D721Med (cell line): ENCODE data around the gene GEN1.

Experiments
- DNase-seq: peaks from one replicate; pipeline ENCODE4 v3.0.0; 2011; ENCODE audit warnings: low spot score; ENCODE audit not compliant: insufficient read length
- FAIRE-seq: peaks from 2 replicates; lab custom pipeline; 2011; peaks lifted over from hg19 to GRCh38; lab: Jason Lieb, UNC
- CTCF ChIP-seq: IDR thresholded peaks from 2 replicates; pipeline ENCODE4 v1.5.1; 2012; ENCODE audit warnings: mild to moderate bottlenecking, control low read depth; ENCODE audit not compliant: insufficient read depth; ENCODE audit errors: missing control alignments

The GEN1 gene

GRCh38 chr2:17793296-17793695 lies 39.4 kb downstream of the GEN1 start:
- FAIRE-seq (no peak), DNase-seq (no peak)
- no peak for TF ChIP-seq CTCF

DNA sequence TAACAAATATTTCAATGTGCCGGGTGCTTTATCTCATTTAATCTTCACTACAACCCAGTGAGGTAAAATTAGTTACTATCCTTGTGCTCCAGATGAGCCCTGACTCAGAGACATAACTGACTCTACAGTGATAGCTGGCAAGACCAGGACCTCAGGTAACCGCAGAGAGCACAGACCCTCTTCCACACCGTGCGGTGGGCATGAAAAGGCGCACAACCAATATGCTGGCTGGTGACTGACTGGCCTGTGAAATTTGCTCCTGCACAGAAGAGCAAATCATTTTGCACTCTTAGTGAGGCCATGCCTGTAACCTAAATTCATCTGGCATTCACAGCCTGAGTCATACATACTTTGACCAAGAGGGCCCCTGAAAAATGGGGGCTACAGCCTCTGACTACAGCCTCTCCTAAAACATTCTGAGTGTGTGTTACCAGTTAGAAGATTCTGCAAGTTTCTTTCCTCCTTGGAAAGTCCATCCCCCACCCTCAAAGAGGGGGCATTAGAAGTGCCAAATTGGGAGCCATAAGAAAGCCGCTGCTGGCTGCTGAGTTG lies 39.9 kb downstream of the GEN1 start:
- TF ChIP-seq CTCF = no peak
- no peak for DNase-seq
- FAIRE-seq = no peak

GRCh38 chr2:17795309-17795708 lies 41.4 kb downstream of the GEN1 start:
- DNase-seq = no peak
- no peak for TF ChIP-seq CTCF
- FAIRE-seq = no peak

GRCh38 chr2:17798338-17798737 lies 44.4 kb downstream of the GEN1 start:
- FAIRE-seq (no peak), DNase-seq (no peak)
- no peak for TF ChIP-seq CTCF

DNA sequence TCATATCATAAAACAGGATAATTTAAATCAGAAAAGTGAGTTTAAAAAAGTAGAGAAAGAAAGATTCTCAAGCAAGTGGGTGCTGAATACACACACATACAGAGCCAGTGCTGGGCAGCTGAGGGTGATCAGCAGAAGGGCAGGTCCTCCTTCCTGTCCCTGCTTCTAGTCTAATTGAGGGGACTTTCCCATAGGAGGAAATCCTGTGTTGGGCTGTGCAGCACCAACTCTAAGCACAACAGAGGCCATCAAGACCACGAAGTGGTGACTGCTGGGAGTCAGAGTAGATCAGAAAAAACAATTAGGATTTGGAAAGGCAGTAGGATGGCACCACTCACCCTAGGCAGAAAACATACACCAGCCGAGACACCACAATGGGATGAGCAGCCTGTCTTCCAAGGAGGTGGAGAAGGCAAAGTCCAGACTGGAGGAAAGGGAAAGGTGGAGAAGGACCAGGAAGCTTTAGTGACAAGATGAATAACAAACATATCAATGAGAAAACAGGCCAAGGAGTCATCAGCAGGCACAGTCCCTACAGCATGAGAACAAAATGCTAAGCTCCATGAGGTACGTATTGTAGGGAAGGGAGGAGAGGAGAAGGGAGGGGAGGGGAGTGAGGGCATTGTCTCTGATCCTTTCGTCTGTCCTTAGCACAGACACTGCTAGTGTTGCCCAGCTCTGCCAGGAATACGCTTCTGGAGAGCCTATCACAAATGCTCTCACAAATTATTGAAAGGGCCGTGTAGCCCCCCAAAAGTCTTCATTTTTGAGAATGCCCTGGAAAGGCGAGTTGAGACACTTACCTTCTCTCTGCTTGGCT lies 45.6 kb downstream of the GEN1 start:
- FAIRE-seq (no peak), DNase-seq (no peak)

DNA sequence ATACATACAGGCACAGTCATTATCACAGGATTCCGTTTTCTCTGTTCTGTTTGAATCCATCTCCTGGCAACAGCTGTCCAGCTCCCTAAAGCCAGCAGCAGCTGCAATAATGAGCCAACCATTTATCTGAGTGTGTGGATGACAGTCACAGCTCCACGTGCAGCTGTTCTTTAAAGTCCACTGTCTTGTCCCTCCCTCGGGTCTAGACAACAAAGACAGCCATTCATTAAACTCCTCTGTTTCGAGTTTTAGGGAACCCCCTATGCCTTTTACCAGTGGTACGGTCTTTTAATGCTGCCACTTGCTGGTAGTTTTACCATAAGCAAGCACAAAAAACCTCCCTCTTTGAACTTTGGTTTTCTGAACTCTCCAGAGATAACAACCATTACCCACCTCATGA lies 46.3 kb downstream of the GEN1 start:
- TF ChIP-seq CTCF = no peak
- no peak for DNase-seq
- no peak for FAIRE-seq

More for the DNA sequence above, 45.6 kb downstream of the GEN1 start:
- TF ChIP-seq CTCF = no peak
